GM21723 (cell line): Measurements from ENCODE around the gene OPCML.

ENCODE experiments used
- ATAC-seq: cut with Tn5 transposase; IDR thresholded peaks from one replicate; pipeline ENCODE4 v1.9.1; 2021; ENCODE audit warnings: mild to moderate bottlenecking, moderate library complexity; ENCODE audit not compliant: unreplicated experiment

Gene OPCML

GRCh38 chr11:132999031-132999430, 533.3 kb downstream of the OPCML start:
- no peak for ATAC-seq

- no peak for ATAC-seq
Observed at GRCh38 chr11:132997396-132997795, 534.9 kb downstream of the OPCML start.

GRCh38 chr11:132994966-132995365, 537.3 kb downstream of the OPCML start:
- ATAC-seq: no peak

GRCh38 chr11:132993991-132994502, 538.3 kb downstream of the OPCML start:
- no peak for ATAC-seq

GRCh38 chr11:132992838-132993631, 539.3 kb downstream of the OPCML start:
- no peak for ATAC-seq

GRCh38 chr11:132988411-132988810, 543.9 kb downstream of the OPCML start:
- no peak for ATAC-seq

GRCh38 chr11:132987936-132988335, 544.4 kb downstream of the OPCML start:
- ATAC-seq: no peak

- no peak for ATAC-seq
Observed at GRCh38 chr11:132983641-132983978, 548.7 kb downstream of the OPCML start.

- no peak for ATAC-seq
Observed at GRCh38 chr11:132982772-132983640, 549.3 kb downstream of the OPCML start.

GRCh38 chr11:132981131-132981956, 551.0 kb downstream of the OPCML start:
- ATAC-seq: no peak

- ATAC-seq: no peak
Observed at GRCh38 chr11:132980670-132981069, 551.6 kb downstream of the OPCML start.

- ATAC-seq: no peak
Observed at GRCh38 chr11:132977746-132978145, 554.6 kb downstream of the OPCML start.

GRCh38 chr11:132977241-132977640, 555.1 kb downstream of the OPCML start:
- ATAC-seq: no peak

GRCh38 chr11:132976115-132976514, 556.2 kb downstream of the OPCML start:
- no peak for ATAC-seq

GRCh38 chr11:132973686-132974085, 558.6 kb downstream of the OPCML start:
- ATAC-seq: no peak

GRCh38 chr11:132972565-132972964, 559.7 kb downstream of the OPCML start:
- ATAC-seq: no peak

GRCh38 chr11:132971351-132971750, 561.0 kb downstream of the OPCML start:
- ATAC-seq: no peak

- no peak for ATAC-seq
Observed at GRCh38 chr11:132969892-132970291, 562.4 kb downstream of the OPCML start.

- ATAC-seq: no peak
Observed at GRCh38 chr11:132962041-132962440, 570.3 kb downstream of the OPCML start.

GRCh38 chr11:132961453-132961852, 570.8 kb downstream of the OPCML start:
- no peak for ATAC-seq
